ENCODE data around the gene XRCC3.

DNA sequence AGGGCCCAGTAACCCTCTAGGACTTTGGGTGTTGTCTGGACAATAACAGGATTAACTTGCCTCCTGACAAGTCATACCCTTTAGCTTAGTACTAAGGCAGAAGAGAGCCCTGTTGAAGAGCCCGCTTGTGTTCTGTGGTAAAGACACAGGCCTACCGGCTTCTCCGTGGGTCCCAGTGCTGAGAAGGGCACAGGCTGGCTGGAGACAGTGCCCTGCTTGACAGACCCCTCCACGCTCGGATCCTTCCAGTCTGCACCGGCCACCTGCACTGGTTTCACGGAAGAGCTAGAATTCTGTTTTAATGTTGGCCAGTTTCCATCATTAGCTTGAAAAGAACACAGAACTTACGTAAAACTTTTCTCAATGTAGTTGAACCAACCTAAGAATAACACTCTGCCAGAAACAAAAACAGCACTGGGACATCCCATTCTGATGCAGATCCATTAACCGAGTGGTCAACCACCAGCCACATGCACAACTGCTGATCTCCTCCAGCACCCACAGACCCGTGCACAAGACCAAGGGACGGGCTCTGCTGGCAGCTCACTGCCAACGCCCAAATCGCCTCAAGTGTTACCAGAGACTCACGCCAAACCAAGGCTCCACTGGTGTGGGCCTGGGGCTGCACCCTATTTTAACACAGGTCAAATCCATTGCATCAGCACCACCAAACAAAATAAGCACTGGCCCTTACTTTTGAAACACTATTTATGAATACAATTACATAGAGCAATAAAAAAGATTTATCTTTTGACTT is 27.4 kb upstream of the XRCC3 start:
- TF ChIP-seq SALL2 (tag by site-specific recombination; IDR thresholded peaks at IDR 0.05; ENCODE audit: borderline replicate concordance) = no peak
- TF ChIP-seq, protein P1, sequence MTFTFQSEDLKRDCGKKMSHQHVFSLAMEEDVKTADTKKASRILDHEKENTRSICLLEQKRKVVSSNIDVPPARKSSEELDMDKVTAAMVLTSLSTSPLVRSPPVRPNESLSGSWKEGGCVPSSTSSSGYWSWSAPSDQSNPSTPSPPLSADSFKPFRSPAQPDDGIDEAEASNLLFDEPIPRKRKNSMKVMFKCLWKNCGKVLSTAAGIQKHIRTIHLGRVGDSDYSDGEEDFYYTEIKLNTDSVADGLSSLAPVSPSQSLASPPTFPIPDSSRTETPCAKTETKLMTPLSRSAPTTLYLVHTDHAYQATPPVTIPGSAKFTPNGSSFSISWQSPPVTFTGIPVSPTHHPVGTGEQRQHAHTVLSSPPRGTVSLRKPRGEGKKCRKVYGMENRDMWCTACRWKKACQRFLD (tag by site-specific recombination; IDR thresholded peaks at IDR 0.05) = no peak
- TF ChIP-seq, protein P2, sequence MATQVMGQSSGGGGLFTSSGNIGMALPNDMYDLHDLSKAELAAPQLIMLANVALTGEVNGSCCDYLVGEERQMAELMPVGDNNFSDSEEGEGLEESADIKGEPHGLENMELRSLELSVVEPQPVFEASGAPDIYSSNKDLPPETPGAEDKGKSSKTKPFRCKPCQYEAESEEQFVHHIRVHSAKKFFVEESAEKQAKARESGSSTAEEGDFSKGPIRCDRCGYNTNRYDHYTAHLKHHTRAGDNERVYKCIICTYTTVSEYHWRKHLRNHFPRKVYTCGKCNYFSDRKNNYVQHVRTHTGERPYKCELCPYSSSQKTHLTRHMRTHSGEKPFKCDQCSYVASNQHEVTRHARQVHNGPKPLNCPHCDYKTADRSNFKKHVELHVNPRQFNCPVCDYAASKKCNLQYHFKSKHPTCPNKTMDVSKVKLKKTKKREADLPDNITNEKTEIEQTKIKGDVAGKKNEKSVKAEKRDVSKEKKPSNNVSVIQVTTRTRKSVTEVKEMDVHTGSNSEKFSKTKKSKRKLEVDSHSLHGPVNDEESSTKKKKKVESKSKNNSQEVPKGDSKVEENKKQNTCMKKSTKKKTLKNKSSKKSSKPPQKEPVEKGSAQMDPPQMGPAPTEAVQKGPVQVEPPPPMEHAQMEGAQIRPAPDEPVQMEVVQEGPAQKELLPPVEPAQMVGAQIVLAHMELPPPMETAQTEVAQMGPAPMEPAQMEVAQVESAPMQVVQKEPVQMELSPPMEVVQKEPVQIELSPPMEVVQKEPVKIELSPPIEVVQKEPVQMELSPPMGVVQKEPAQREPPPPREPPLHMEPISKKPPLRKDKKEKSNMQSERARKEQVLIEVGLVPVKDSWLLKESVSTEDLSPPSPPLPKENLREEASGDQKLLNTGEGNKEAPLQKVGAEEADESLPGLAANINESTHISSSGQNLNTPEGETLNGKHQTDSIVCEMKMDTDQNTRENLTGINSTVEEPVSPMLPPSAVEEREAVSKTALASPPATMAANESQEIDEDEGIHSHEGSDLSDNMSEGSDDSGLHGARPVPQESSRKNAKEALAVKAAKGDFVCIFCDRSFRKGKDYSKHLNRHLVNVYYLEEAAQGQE (tag by site-specific recombination; IDR thresholded peaks at IDR 0.05) = no peak
- TF ChIP-seq ZNF274 (IDR thresholded peaks at IDR 0.05; ENCODE audit: low read length) = no peak
- TF ChIP-seq ZNF274 (tag by site-specific recombination; IDR thresholded peaks at IDR 0.05; ENCODE audit: borderline replicate concordance) = no peak
- TF ChIP-seq ZBTB21 (tag by site-specific recombination; IDR thresholded peaks at IDR 0.05) = no peak
- TF ChIP-seq ZNF114 (tag by site-specific recombination; IDR thresholded peaks at IDR 0.05) = no peak
- TF ChIP-seq ZNF341 (tag by site-specific recombination; IDR thresholded peaks at IDR 0.05; ENCODE audit: low read depth) = no peak
- TF ChIP-seq, protein P3, sequence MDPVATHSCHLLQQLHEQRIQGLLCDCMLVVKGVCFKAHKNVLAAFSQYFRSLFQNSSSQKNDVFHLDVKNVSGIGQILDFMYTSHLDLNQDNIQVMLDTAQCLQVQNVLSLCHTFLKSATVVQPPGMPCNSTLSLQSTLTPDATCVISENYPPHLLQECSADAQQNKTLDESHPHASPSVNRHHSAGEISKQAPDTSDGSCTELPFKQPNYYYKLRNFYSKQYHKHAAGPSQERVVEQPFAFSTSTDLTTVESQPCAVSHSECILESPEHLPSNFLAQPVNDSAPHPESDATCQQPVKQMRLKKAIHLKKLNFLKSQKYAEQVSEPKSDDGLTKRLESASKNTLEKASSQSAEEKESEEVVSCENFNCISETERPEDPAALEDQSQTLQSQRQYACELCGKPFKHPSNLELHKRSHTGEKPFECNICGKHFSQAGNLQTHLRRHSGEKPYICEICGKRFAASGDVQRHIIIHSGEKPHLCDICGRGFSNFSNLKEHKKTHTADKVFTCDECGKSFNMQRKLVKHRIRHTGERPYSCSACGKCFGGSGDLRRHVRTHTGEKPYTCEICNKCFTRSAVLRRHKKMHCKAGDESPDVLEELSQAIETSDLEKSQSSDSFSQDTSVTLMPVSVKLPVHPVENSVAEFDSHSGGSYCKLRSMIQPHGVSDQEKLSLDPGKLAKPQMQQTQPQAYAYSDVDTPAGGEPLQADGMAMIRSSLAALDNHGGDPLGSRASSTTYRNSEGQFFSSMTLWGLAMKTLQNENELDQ (tag by site-specific recombination; IDR thresholded peaks at IDR 0.05; ENCODE audit: low read depth) = no peak
- no peak for TF ChIP-seq ZFP3 (tag by site-specific recombination; IDR thresholded peaks at IDR 0.05; ENCODE audit: low read depth)
- no peak for TF ChIP-seq ZNF521 (tag by site-specific recombination; IDR thresholded peaks at IDR 0.05)
- no peak for TF ChIP-seq ZNF37A (tag by site-specific recombination; IDR thresholded peaks at IDR 0.05)
- TF ChIP-seq ZNF585B (tag by site-specific recombination; IDR thresholded peaks at IDR 0.05) = no peak
- TF ChIP-seq, protein P4, sequence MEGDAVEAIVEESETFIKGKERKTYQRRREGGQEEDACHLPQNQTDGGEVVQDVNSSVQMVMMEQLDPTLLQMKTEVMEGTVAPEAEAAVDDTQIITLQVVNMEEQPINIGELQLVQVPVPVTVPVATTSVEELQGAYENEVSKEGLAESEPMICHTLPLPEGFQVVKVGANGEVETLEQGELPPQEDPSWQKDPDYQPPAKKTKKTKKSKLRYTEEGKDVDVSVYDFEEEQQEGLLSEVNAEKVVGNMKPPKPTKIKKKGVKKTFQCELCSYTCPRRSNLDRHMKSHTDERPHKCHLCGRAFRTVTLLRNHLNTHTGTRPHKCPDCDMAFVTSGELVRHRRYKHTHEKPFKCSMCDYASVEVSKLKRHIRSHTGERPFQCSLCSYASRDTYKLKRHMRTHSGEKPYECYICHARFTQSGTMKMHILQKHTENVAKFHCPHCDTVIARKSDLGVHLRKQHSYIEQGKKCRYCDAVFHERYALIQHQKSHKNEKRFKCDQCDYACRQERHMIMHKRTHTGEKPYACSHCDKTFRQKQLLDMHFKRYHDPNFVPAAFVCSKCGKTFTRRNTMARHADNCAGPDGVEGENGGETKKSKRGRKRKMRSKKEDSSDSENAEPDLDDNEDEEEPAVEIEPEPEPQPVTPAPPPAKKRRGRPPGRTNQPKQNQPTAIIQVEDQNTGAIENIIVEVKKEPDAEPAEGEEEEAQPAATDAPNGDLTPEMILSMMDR (tag by site-specific recombination; IDR thresholded peaks at IDR 0.05) = no peak
- no peak for TF ChIP-seq HOXA7 (CRISPR knock-in tag; IDR thresholded peaks at IDR 0.05; ENCODE audit: borderline replicate concordance)

All from HEK293 (cell line).